HepG2 (cell line): ENCODE measurements around the gene ZBBX. TPM values are rescaled to one million over a fixed set of nuclear protein-coding genes. Genes with fewer than 3 reads are reported as not detected.

Experiments used
- ATAC-seq: fragments of 200-7000 bp; cut with Tn5 transposase; 3 replicates; pipeline ENCODE4 v1.9.1; 2020; ENCODE audit warnings: mild to moderate bottlenecking, moderate library complexity
- BruUV-seq: library from RNA; stranded (reverse); fragments of 400-500 nt; replicated peaks from 2 replicates; lab custom pipeline; 2021; lab: Mats Ljungman, UMichigan
- CTCF ChIA-PET: fragments of 300-600 bp; formaldehyde crosslinking; extraction: SDS; loops from one replicate; lab custom pipeline; 2021; ENCODE audit warnings: low total read pairs, inconsistent platforms, low intra/inter-chr PET ratio; lab: Yijun Ruan, JAX
- POLR2A ChIA-PET: fragments of 350-600 bp; sonication (Branson Sonifier 250); formaldehyde crosslinking; loops from one replicate; lab custom pipeline; 2020; ENCODE audit warnings: antibody characterized with exemption, inconsistent platforms; lab: Yijun Ruan, JAX
- DNase-seq: peaks from one replicate; pipeline ENCODE4 v3.0.0-alpha.2; 2015; ENCODE audit warnings: low spot score
- FAIRE-seq: peaks from 3 replicates; lab custom pipeline; 2011; peaks lifted over from hg19 to GRCh38; lab: Jason Lieb, UNC
- H2AFZ ChIP-seq: one replicate; pipeline ENCODE4 v1.6.1; 2011; ENCODE audit warnings: low read length, inconsistent platforms
- H3K27ac ChIP-seq: fragments of 300-600 bp; 3 replicates; pipeline ENCODE4 v1.8.0; 2011; ENCODE audit warnings: mixed run types, mild to moderate bottlenecking, mixed read lengths, low read length, inconsistent platforms; ENCODE audit not compliant: insufficient read depth; ENCODE audit errors: extremely low read length
- H3K27me3 ChIP-seq, 2 experiments: fragments of 200-600 bp in 1 of 2; 2 replicates in 1 of 2; 3 replicates in 1 of 2; pipeline versions ENCODE4 v1.6.0 to v1.8.0; 2011; ENCODE audit warnings: low read length in 2 of 2, mild to moderate bottlenecking in 2 of 2, moderate library complexity in 2 of 2, inconsistent platforms in 1 of 2; ENCODE audit not compliant: insufficient read depth in 2 of 2, control insufficient read depth in 1 of 2
- H3K36me3 ChIP-seq, 2 experiments: fragments of 200-600 bp in 1 of 2; replicated peaks in 1 of 2; 2 replicates in 1 of 2; 3 replicates in 1 of 2; pipeline versions ENCODE4 v1.5.1 to v1.8.0; 2011; ENCODE audit warnings: low read length in 2 of 2, inconsistent platforms in 1 of 2; ENCODE audit not compliant: insufficient read depth in 2 of 2, control insufficient read depth in 1 of 2
- H3K4me1 ChIP-seq: 2 replicates; pipeline ENCODE4 v1.5.1; 2012; ENCODE audit warnings: low read length, inconsistent platforms; ENCODE audit not compliant: insufficient read depth
- H3K4me2 ChIP-seq: 2 replicates; pipeline ENCODE4 v1.6.0; 2011; ENCODE audit warnings: low read depth, low read length, inconsistent platforms
- H3K4me3 ChIP-seq, 3 experiments: fragments of 200-600 bp in 1 of 3; sonication (generic), shearing (Covaris generic) in 1 of 3; replicated peaks in 1 of 3; 2 replicates each; pipeline ENCODE4 v1.5.1; 2011 to 2016; ENCODE audit warnings: low read length in 3 of 3, inconsistent platforms in 2 of 3, low read depth in 2 of 3, mild to moderate bottlenecking in 2 of 3, control low read depth in 1 of 3, mixed read lengths in 1 of 3; ENCODE audit not compliant: insufficient read depth in 1 of 3
- H3K79me2 ChIP-seq: one replicate; pipeline ENCODE4 v1.6.1; 2011; ENCODE audit warnings: low read length, inconsistent platforms; ENCODE audit not compliant: insufficient read depth
- H3K9ac ChIP-seq: 2 replicates; pipeline ENCODE4 v1.6.0; 2011; ENCODE audit warnings: mild to moderate bottlenecking, low read depth, low read length, inconsistent platforms; ENCODE audit not compliant: insufficient read depth
- H3K9me3 ChIP-seq: 2 replicates; pipeline ENCODE4 v1.5.1; 2012; ENCODE audit warnings: mild to moderate bottlenecking, low read length
- H4K20me1 ChIP-seq: 2 replicates; pipeline ENCODE4 v1.6.0; 2011; ENCODE audit warnings: inconsistent platforms, mild to moderate bottlenecking, low read length, moderate library complexity; ENCODE audit not compliant: insufficient read depth
- HMG20A ChIP-seq: IDR thresholded peaks from 2 replicates; pipeline ENCODE4 v1.6.1; 2016; ENCODE audit warnings: borderline replicate concordance
- PAX8 ChIP-seq: sonication (generic); formaldehyde crosslinking; IDR thresholded peaks from 2 replicates; pipeline ENCODE4 v1.8.0; 2022; ENCODE audit warnings: mild to moderate bottlenecking, missing genetic modification reagents, borderline replicate concordance
- REST ChIP-seq, 2 experiments: IDR thresholded peaks; 2 replicates each; pipeline ENCODE4 v1.6.1; 2011 to 2012; ENCODE audit warnings: low read length in 2 of 2, borderline replicate concordance in 1 of 2, low read depth in 1 of 2, mild to moderate bottlenecking in 1 of 2, moderate library complexity in 1 of 2
- RFXANK ChIP-seq: IDR thresholded peaks from 2 replicates; pipeline ENCODE4 v1.6.1; 2016
- TCF7L2 ChIP-seq: IDR thresholded peaks from 2 replicates; pipeline ENCODE4 v1.6.1; 2011; ENCODE audit warnings: mild to moderate bottlenecking, low read depth, low read length, moderate library complexity
- TFDP2 ChIP-seq: sonication (generic); formaldehyde crosslinking; IDR thresholded peaks from 2 replicates; pipeline ENCODE4 v1.4.0; 2020; ENCODE audit warnings: missing genetic modification reagents
- ZC3H4 ChIP-seq: sonication (generic); formaldehyde crosslinking; IDR thresholded peaks from 2 replicates; pipeline ENCODE4 v1.4.0; 2020; ENCODE audit warnings: missing genetic modification reagents, borderline replicate concordance
- ZNF10 ChIP-seq: sonication (generic); formaldehyde crosslinking; IDR thresholded peaks from 2 replicates; pipeline ENCODE4 v1.4.0; 2020; ENCODE audit warnings: mild to moderate bottlenecking, low read depth, missing genetic modification reagents, borderline replicate concordance
- ZNF143 ChIP-seq: sonication (generic); formaldehyde crosslinking; IDR thresholded peaks from 2 replicates; pipeline ENCODE4 v1.4.0; 2020; ENCODE audit warnings: missing genetic modification reagents
- ZNF616 ChIP-seq: sonication (generic); formaldehyde crosslinking; IDR thresholded peaks from 2 replicates; pipeline ENCODE4 v1.5.0; 2020; ENCODE audit warnings: low read depth, mild to moderate bottlenecking, missing genetic modification reagents
- ZNF75D ChIP-seq: sonication (generic); formaldehyde crosslinking; IDR thresholded peaks from 2 replicates; pipeline ENCODE4 v1.8.1; 2023; ENCODE audit warnings: missing genetic modification reagents, mild to moderate bottlenecking, borderline replicate concordance
- ZNF766 ChIP-seq: sonication (generic); formaldehyde crosslinking; IDR thresholded peaks from 2 replicates; pipeline ENCODE4 v1.5.0; 2020; ENCODE audit warnings: missing genetic modification reagents, borderline replicate concordance
- WGBS: methylation state at CpG from one replicate; pipeline ENCODE4 v1.1.6; 2017; ENCODE audit warnings: low lambda C conversion rate; 5-methylcytosine and 5-hydroxymethylcytosine counted together
- in situ Hi-C: cut with HindIII; loops from 2 replicates; pipeline ENCODE4 v1.10.0; 2017; ENCODE audit warnings: low pct_unique_long_range_greater_than_20kb; ENCODE audit not compliant: extremely low pct_ligation_motif_present
- intact Hi-C: fragments of 100-400 bp; cut with micrococcal nuclease; formaldehyde crosslinking; loops from one replicate; pipeline ENCODE4 v1.10.0; 2022; ENCODE audit not compliant: unreplicated experiment
- polyA plus RNA-seq, 8 experiments: library from polyadenylated mRNA; depleted of rRNA in 3 of 8; stranded (reverse) in 7 of 8; unstranded in 1 of 8; fragments of >200 nt; fragmentation: Illumina TruSeq in 4 of 8; extraction: Trizol in 4 of 8; gene quantifications; 2 replicates each; pipeline versions ENCODE4 v1.2.1 to v1.2.3, GENCODE V29; 2011 to 2016; ENCODE audit warnings: low read depth in 4 of 8, missing spikeins in 1 of 8, mixed read lengths in 1 of 8; ENCODE audit not compliant: insufficient read depth in 1 of 8
- total RNA-seq, 5 experiments: library from RNA; depleted of rRNA; stranded (reverse); fragments of >200 nt; fragmentation: Illumina TruSeq; extraction: Trizol; gene quantifications; 2 replicates each; pipeline ENCODE4 v1.2.3, GENCODE V29; 2016; ENCODE audit warnings: low read depth in 1 of 5

Gene ZBBX
- total and polyA plus RNA-seq, 2 of the 13 experiments (the other 11 are each of a cell fraction or from before 2014, with no cell fraction given): not detected

DNA sequence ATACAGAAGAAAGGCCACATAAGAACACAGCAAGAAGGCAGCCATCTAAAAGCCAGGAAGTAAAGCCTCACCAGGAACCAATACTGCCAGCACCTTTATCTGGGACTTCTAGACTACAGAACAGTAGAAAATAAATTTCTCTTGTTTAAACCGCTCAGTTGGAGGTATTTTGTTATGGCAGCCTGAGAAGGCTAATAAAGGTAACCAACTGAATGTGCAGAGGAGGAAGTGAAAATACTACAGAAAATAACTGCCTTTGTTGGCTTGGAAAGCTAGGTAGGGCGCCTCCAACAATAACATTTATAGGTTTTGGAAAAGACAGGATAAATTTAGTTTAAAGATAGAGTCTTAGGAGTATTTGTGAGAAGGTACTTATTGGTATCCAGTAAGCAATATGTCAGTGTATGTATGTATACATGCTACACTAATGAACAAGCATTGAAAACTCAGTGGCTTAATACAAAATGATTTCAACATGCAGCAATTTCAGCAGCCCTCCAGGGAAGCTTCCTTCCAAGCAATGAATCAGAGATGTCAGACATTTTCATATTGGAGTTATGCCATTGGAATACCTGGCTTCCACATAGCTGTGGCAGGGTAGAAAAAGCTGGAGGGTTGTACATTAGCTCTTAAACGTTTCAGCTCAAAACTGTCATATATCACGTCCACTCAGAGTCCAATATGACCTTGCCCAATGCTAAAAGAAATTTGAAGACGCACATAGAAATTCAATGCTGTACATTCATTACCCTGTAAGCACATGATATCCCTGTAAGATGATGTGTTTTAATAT lies 48.9 kb downstream of the ZBBX start:
- ATAC-seq: no peak
- 11% methylated on average over 5 of the region's 5 CpGs for WGBS
- DNase-seq: no peak
- Histone ChIP-seq H3K4me3 (no peak overlapping the region), H3K9me3 (no peaks in the 10 kb centered on the region), H2AFZ (no peak overlapping the region), H3K27ac (no peak overlapping the region), H3K9ac (no peak overlapping the region), H3K36me3 (no peaks in the 10 kb centered on the region), H3K4me2 (no peak overlapping the region), H3K27me3 (no peaks in the 10 kb centered on the region; a peak in 1 of 5 replicates), H4K20me1 (no peaks in the 10 kb centered on the region), H3K79me2 (no peaks in the 10 kb centered on the region), H3K4me1 (no peaks in the 10 kb centered on the region)
- ChIA-PET POLR2A (no interaction called here), CTCF (no interaction called here)
- no peak for FAIRE-seq
- intact Hi-C loops (no loop called here), in situ Hi-C loops (loop anchor here (25.0 kb wide), 1 partner anchor 1469 kb away; no protein-coding TSS in a partner anchor)
- no TSS peak for BruUV-seq
- TF ChIP-seq TFDP2 (no peak), ZNF766 (CRISPR knock-in tag) (no peak), RFXANK (CRISPR knock-in tag) (no peak), ZNF616 (CRISPR knock-in tag) (no peak), TCF7L2 (no peak), ZC3H4 (no peak), ZNF10 (CRISPR knock-in tag) (no peak), HMG20A (no peak), REST (IDR thresholded peaks at IDR 0.05; ENCODE audit: borderline replicate concordance in 1 of 2, low read depth in 1 of 2, low read length in 2 of 2) (no peak), ZNF143 (no peak), PAX8 (CRISPR knock-in tag) (no peak), ZNF75D (no peak)
